ENCODE measurements around the gene AIF1L.

AIF1L gene

DNA sequence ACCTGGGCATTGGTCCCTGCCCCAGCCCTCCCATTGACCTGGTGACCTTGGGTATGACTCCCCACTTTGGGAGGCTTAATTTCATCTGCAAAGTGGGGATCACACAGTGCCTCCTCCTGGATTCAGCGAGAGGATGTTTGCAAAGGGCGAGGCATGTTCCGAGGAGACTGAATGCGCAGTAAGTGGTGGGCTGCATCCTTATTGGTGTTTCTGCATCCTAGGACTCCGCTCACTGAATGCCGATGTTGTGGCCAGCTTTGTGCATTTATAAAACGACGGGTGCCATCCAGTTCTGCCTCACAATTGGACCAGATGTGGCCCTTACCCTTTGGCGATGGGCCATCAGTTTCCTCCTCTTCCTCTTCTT lies 23.5 kb upstream of the AIF1L start:
- DNase-seq (ENCODE audit: low read depth, low spot score) = no peak
- ChIA-PET CTCF (no interaction called here), POLR2A (no interaction called here)
- TF ChIP-seq, protein P1, sequence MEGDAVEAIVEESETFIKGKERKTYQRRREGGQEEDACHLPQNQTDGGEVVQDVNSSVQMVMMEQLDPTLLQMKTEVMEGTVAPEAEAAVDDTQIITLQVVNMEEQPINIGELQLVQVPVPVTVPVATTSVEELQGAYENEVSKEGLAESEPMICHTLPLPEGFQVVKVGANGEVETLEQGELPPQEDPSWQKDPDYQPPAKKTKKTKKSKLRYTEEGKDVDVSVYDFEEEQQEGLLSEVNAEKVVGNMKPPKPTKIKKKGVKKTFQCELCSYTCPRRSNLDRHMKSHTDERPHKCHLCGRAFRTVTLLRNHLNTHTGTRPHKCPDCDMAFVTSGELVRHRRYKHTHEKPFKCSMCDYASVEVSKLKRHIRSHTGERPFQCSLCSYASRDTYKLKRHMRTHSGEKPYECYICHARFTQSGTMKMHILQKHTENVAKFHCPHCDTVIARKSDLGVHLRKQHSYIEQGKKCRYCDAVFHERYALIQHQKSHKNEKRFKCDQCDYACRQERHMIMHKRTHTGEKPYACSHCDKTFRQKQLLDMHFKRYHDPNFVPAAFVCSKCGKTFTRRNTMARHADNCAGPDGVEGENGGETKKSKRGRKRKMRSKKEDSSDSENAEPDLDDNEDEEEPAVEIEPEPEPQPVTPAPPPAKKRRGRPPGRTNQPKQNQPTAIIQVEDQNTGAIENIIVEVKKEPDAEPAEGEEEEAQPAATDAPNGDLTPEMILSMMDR (IDR thresholded peaks at IDR 0.05; ENCODE audit: insufficient read depth, low read length, missing control alignments) = no peak
- no peak overlapping the region for H3K4me3 ChIP-seq (ENCODE audit: low read depth, low read length)

DNA sequence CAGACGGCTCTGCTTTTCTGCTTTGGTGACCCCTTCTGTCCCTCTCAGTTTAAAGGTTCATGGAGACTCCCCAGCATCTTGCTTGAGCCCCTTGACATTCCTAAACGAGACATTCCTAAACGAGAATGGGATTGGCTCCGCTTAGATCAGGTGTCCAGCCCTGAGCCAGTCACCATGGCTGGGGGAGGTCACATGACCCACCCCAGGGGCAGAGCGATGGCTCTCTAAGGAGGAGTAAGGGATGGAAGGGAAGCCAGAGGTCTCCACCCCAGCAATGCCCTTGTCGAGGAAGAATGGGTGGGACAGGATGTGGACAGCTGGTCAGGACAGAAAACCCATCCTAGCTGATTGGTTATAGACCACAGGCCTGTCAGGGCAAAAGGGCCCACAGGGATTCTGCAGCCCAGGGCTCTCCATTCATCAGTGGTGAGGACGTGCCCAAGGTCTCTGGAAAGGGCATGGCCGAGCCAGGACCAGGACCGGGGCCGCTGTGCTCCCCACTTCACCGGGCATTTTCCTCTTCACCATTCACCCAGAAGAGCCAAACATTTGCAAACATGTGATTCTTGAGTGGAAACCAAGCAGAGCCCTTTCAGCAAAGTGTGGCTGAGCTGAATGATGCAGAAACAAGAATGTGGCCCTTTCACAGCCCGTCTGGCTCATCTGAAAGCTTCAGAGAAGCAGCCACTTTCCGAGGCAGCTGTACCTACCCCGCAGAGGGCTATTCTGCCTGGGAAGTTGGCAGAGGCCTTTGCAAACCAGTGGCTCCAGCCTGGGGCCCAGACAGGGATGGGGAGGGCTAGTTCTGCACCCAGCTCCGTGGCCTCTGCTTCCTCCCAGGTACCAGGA lies 19.8 kb upstream of the AIF1L start:
- no peak for DNase-seq (ENCODE audit: low read depth, low spot score)
- ChIA-PET CTCF (interaction anchor here (1.4 kb wide), 1 partner anchor 19 kb away, joined by 3 read pairs; no protein-coding TSS in a partner anchor), POLR2A (no interaction called here)
- TF ChIP-seq, protein P1 (IDR thresholded peaks at IDR 0.05; ENCODE audit: insufficient read depth, low read length, missing control alignments) = no peak
- H3K4me3 ChIP-seq (ENCODE audit: low read depth, low read length) = no peak overlapping the region

DNA sequence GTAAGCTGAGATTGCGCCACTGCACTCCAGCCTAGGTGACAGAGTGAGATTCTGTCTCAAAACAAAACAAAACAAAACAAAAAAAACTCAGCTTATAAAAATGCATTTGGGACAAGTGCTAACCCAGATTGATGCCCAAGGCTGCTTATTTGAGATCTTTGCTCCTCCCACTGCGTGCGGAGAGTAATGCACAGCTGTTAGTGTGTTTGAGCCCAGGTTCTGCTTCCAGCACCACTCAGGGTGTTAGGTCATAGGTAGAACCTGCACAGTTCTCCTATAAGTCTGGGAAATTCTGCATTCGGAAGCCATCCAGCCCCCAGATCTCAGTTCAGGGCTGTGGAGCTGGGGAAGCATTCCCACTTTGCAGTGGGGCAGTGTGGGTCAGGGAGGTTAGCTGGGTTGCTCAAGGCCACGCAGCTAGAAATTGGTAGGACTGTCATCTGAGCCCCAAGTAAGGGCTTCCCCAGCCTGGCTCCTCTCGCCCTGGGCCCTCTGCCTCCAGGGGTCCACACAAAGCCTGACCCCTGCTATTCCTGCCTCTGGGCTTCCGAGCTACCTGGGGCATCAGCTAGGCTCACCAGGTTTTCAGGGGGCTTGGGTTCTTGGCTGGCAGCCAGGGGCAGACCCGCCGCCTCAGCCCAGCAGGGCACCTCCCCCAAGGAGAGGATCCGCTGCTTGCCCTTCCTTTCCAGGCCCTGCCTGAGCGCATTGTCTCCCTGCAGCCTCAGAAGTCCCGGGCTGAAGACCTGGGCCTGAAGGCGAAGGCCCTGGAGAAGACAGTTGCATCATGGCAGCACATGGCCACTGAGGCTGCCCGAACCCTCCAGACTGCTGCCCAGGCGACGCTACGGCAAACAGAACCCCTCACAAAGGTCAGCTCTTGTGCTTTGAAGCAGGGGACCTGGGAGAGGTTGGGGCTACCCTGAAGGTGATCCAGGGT lies 17.6 kb upstream of the AIF1L start:
- ChIA-PET CTCF (interaction anchor here (0.9 to 1.0 kb wide), 2 partner anchors 26 to 32 kb away, joined by 3 read pairs; no protein-coding TSS in a partner anchor), POLR2A (no interaction called here)

DNA sequence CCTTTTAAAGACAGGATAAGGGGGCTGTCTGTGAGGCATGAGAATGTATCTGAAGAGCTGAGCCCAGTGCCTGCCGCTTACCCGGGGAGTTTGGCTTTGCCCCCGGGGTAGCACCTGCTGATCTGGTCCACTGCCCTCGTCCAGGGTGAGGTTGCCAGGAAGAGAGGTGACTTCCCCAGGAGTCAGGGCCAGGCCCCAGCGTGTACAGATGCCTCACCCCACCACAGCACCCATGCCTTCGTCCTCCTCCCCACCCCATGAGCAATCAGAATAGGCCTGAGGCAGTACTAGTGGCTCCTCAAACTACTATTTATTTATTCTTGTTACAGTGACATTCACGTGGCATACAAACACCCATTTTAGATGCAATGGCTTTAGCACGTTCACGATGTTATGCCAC lies 15.7 kb upstream of the AIF1L start:
- TF ChIP-seq, protein P1 (IDR thresholded peaks at IDR 0.05; ENCODE audit: insufficient read depth, low read length, missing control alignments) = no peak
- no peak for DNase-seq (ENCODE audit: low read depth, low spot score)
- CTCF ChIA-PET = interaction anchor here (1.1 kb wide), 1 partner anchor 24 kb away, joined by 3 read pairs; no protein-coding TSS in a partner anchor
- POLR2A ChIA-PET = no interaction called here
- no peak overlapping the region for H3K4me3 ChIP-seq (ENCODE audit: low read depth, low read length)

More for the DNA sequence above, 17.6 kb upstream of the AIF1L start:
- DNase-seq (ENCODE audit: low read depth, low spot score) = no peak
- TF ChIP-seq, protein P1 (IDR thresholded peaks at IDR 0.05; ENCODE audit: insufficient read depth, low read length, missing control alignments) = no peak
- H3K4me3 ChIP-seq (ENCODE audit: low read depth, low read length) = no peak overlapping the region

DNA sequence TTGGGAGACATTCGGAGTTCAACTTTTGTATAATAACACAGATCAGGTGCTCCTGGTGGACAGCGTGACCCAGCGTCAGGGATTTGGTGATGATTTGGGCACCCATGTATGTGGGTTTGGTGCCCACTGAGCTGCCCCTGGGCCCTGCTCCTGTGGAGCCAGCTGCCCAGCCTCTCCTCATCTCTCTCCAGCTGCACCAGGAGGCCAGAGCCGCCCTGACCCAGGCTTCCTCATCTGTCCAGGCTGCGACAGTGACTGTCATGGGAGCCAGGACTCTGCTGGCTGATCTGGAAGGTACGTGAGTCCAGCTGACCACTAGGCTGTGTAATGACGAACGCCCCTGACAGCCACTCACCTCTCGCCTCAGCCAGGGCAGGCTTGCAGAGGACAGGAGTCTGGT lies 14.5 kb upstream of the AIF1L start:
- ChIA-PET POLR2A (no interaction called here), CTCF (interaction anchor here (1.1 to 1.2 kb wide), 2 partner anchors 24 to 255 kb away, joined by 3 read pairs; no protein-coding TSS in a partner anchor)
- DNase-seq (ENCODE audit: low read depth, low spot score) = no peak
- no peak overlapping the region for H3K4me3 ChIP-seq (ENCODE audit: low read depth, low read length)
- TF ChIP-seq, protein P1 (IDR thresholded peaks at IDR 0.05; ENCODE audit: insufficient read depth, low read length, missing control alignments) = no peak
